ENCODE measurements around the gene PHLDA1. TPM values are rescaled to one million over a fixed set of nuclear protein-coding genes. Genes with fewer than 3 reads are reported as not detected.

The PHLDA1 gene
- total and polyA plus RNA-seq, 2 of the 13 experiments (the other 11 are each of a cell fraction or from before 2014, with no cell fraction given), result 33.8 to 41.0 TPM

DNA sequence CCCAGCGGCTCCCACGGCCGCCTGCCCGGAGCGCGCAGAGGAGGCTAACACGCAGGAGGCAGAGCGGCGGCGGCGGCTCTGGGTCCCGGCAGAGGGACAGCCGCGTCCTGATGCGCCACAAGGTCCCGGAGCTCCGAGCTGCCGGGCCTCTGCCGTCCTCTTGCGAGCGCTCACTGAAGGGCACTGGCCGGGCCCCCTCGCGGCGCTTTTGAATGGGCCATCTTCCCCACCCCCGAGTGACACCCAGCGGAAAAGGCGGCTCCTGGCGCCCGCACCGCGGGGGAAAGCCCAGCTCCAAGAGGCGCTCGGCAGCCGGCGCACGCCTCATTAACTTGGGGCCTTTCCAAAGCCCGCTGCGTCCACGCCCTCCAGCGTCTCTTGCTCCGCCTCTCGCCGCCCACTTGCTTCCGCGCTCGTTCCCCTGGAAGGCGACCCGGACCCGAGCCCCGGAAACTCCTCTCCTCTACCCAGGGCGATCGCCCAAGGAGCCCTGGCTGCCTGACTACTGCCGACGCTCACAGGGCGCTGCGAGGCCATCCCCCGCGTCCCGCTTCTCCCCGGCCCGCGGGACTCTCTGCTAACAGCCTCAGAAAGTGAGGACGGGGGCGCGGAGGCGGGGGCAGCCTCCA is at the start of gene PHLDA1 (continued):
- peak; percentile 69; the same call in 1 of the 2 replicates for TF ChIP-seq ZBTB7B (CRISPR knock-in tag; IDR thresholded peaks at IDR 0.05)
- TF ChIP-seq TMF1 (CRISPR knock-in tag; IDR thresholded peaks at IDR 0.05; ENCODE audit: low read depth), result peak; percentile 97
- 0 out of 2 replicates have a peak, but pooled peaks have one; percentile 8 for TF ChIP-seq NFIC (IDR thresholded peaks at IDR 0.05; ENCODE audit: low read length)
- TF ChIP-seq GMEB2 (CRISPR knock-in tag; IDR thresholded peaks at IDR 0.05; ENCODE audit: low read depth), result 0 out of 2 replicates have a peak, but pooled peaks have one; percentile 42
- TF ChIP-seq ZBTB46 (CRISPR knock-in tag; IDR thresholded peaks at IDR 0.05; ENCODE audit: borderline replicate concordance), result no peak
- peak; percentile 70 for TF ChIP-seq MTA1 (CRISPR knock-in tag; IDR thresholded peaks at IDR 0.05; ENCODE audit: borderline replicate concordance)
- TF ChIP-seq MED1 (CRISPR knock-in tag; IDR thresholded peaks at IDR 0.05), result peak; percentile 89
- TF ChIP-seq ZNF569 (CRISPR knock-in tag; IDR thresholded peaks at IDR 0.05; ENCODE audit: borderline replicate concordance), result no peak; the same call in 1 of the 2 replicates
- TF ChIP-seq, protein P1, sequence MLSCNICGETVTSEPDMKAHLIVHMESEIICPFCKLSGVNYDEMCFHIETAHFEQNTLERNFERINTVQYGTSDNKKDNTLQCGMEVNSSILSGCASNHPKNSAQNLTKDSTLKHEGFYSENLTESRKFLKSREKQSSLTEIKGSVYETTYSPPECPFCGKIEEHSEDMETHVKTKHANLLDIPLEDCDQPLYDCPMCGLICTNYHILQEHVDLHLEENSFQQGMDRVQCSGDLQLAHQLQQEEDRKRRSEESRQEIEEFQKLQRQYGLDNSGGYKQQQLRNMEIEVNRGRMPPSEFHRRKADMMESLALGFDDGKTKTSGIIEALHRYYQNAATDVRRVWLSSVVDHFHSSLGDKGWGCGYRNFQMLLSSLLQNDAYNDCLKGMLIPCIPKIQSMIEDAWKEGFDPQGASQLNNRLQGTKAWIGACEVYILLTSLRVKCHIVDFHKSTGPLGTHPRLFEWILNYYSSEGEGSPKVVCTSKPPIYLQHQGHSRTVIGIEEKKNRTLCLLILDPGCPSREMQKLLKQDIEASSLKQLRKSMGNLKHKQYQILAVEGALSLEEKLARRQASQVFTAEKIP (CRISPR knock-in tag; IDR thresholded peaks at IDR 0.05; ENCODE audit: borderline replicate concordance), result no peak
- no peak for TF ChIP-seq ZNF282 (IDR thresholded peaks at IDR 0.05; ENCODE audit: partially characterized antibody)
- peak; percentile 49; the same call in 1 of the 2 replicates for TF ChIP-seq ZBTB25 (CRISPR knock-in tag; IDR thresholded peaks at IDR 0.05)
- no peak for TF ChIP-seq PREB (CRISPR knock-in tag; IDR thresholded peaks at IDR 0.05)
- TF ChIP-seq FIP1L1 (IDR thresholded peaks at IDR 0.05; ENCODE audit: borderline replicate concordance, insufficient read depth, low read depth, low read length), result 0 out of 2 replicates have a peak, but pooled peaks have one; percentile 73
- no peak for TF ChIP-seq EED (CRISPR knock-in tag; IDR thresholded peaks at IDR 0.05)
- peak; percentile 42 for TF ChIP-seq ZNF768 (CRISPR knock-in tag; IDR thresholded peaks at IDR 0.05)
- peak; percentile 92 for TF ChIP-seq MXD4 (CRISPR knock-in tag; IDR thresholded peaks at IDR 0.05)
- TF ChIP-seq KLF6 (CRISPR knock-in tag; IDR thresholded peaks at IDR 0.05), result peak; percentile 71
- TF ChIP-seq ARNTL (CRISPR knock-in tag; IDR thresholded peaks at IDR 0.05), result no peak; the same call in 1 of the 2 replicates
- peak; percentile 47; the same call in 1 of the 2 replicates for TF ChIP-seq MXD3 (CRISPR knock-in tag; IDR thresholded peaks at IDR 0.05)
